H1 (cell line): ENCODE data around the gene BOLA3. TPM values are rescaled to one million over a fixed set of nuclear protein-coding genes. Genes with fewer than 3 reads are reported as not detected.

Experiments
- CTCF ChIA-PET: fragments of 300-600 bp; sonication (Branson Sonifier 250); formaldehyde crosslinking; loops from one replicate; lab custom pipeline; 2021; ENCODE audit not compliant: partially characterized antibody; lab: Charles Lee
- POLR2A ChIA-PET: fragments of 300-600 bp; sonication (Branson Sonifier 250); formaldehyde crosslinking; loops from one replicate; lab custom pipeline; 2021; ENCODE audit warnings: inconsistent platforms; ENCODE audit not compliant: partially characterized antibody; lab: Charles Lee
- DNase-seq, 2 experiments: peaks; one replicate each; pipeline versions ENCODE4 v3.0.0 to v3.0.0-alpha.2; 2010 to 2022; ENCODE audit warnings: low spot score in 2 of 2, low read depth in 1 of 2, mixed read lengths in 1 of 2
- FAIRE-seq: peaks from 2 replicates; lab custom pipeline; 2011; peaks lifted over from hg19 to GRCh38; lab: Jason Lieb, UNC
- H2AFZ ChIP-seq: 2 replicates; pipeline ENCODE4 v1.8.1; 2012; ENCODE audit warnings: low read length, inconsistent platforms
- H2AK5ac ChIP-seq: 2 replicates; pipeline ENCODE4 v1.6.1; 2013; ENCODE audit warnings: low read depth, low read length
- H2BK120ac ChIP-seq: replicated peaks from 2 replicates; pipeline ENCODE3; 2013; ENCODE audit warnings: low read depth, low read length, inconsistent platforms
- H2BK12ac ChIP-seq: 2 replicates; pipeline ENCODE4 v1.6.1; 2013; ENCODE audit warnings: low read depth, low read length
- H2BK15ac ChIP-seq: 2 replicates; pipeline ENCODE4 v1.6.1; 2013; ENCODE audit warnings: low read length
- H2BK20ac ChIP-seq: 2 replicates; pipeline ENCODE4 v1.6.1; 2013; ENCODE audit warnings: low read length
- H2BK5ac ChIP-seq: 2 replicates; pipeline ENCODE4 v1.6.1; 2013; ENCODE audit warnings: low read depth, low read length
- H3K14ac ChIP-seq: 2 replicates; pipeline ENCODE4 v1.6.1; 2013; ENCODE audit warnings: inconsistent platforms; ENCODE audit not compliant: insufficient read length
- H3K18ac ChIP-seq: 2 replicates; pipeline ENCODE4 v1.6.1; 2013; ENCODE audit warnings: low read length; ENCODE audit errors: extremely low read depth
- H3K23ac ChIP-seq: 2 replicates; pipeline ENCODE4 v1.6.1; 2013; ENCODE audit warnings: inconsistent platforms; ENCODE audit not compliant: insufficient read length
- H3K23me2 ChIP-seq: 2 replicates; pipeline ENCODE4 v1.6.1; 2013; ENCODE audit warnings: low read depth, low read length
- H3K27ac ChIP-seq: 2 replicates; pipeline ENCODE4 v1.6.1; 2011; ENCODE audit warnings: low read depth, low read length, inconsistent platforms
- H3K27me3 ChIP-seq, 4 experiments: replicated peaks in 1 of 4; 1 replicate in 1 of 4; 2 replicates in 3 of 4; pipeline versions ENCODE4 v1.6.1 to v1.8.1; 2011 to 2013; ENCODE audit warnings: low read length in 3 of 4, mild to moderate bottlenecking in 3 of 4, inconsistent platforms in 2 of 4, mixed read lengths in 2 of 4, moderate library complexity in 1 of 4; ENCODE audit not compliant: control insufficient read depth in 3 of 4, insufficient read depth in 3 of 4; ENCODE audit errors: extremely low read depth in 1 of 4
- H3K36me3 ChIP-seq, 4 experiments: 2 replicates each; pipeline versions ENCODE4 v1.6.1 to v1.8.1; 2011 to 2013; ENCODE audit warnings: mild to moderate bottlenecking in 4 of 4, low read length in 3 of 4, moderate library complexity in 2 of 4, control low read depth in 1 of 4, inconsistent platforms in 1 of 4; ENCODE audit not compliant: insufficient read depth in 4 of 4, control insufficient read depth in 2 of 4
- H3K4ac ChIP-seq: replicated peaks from 2 replicates; pipeline ENCODE3; 2013; ENCODE audit warnings: low read length, low read depth, mixed read lengths, inconsistent platforms; ENCODE audit not compliant: insufficient read length
- H3K4me1 ChIP-seq, 4 experiments: replicated peaks in 1 of 4; 1 replicate in 1 of 4; 2 replicates in 3 of 4; pipeline versions ENCODE4 v1.6.1 to v1.8.1; 2011 to 2013; ENCODE audit warnings: low read length in 3 of 4, inconsistent platforms in 2 of 4, mixed read lengths in 1 of 4; ENCODE audit not compliant: insufficient read depth in 4 of 4, control insufficient read depth in 3 of 4
- H3K4me2 ChIP-seq, 2 experiments: 2 replicates each; pipeline versions ENCODE4 v1.6.1 to v1.8.1; 2011 to 2013; ENCODE audit warnings: low read depth in 2 of 2, low read length in 2 of 2, control low read depth in 1 of 2, inconsistent platforms in 1 of 2, mild to moderate bottlenecking in 1 of 2; ENCODE audit not compliant: insufficient read depth in 1 of 2
- H3K4me3 ChIP-seq, 4 experiments: fragments of 200-600, 300-600 bp in 1 of 4; sonication (generic), shearing (Covaris generic), sonication (Bioruptor Twin) in 1 of 4; 2 replicates each; pipeline versions ENCODE4 v1.5.1 to v1.8.1; 2011 to 2016; ENCODE audit warnings: low read length in 4 of 4, low read depth in 3 of 4, control low read depth in 2 of 4, inconsistent platforms in 2 of 4, mild to moderate bottlenecking in 2 of 4, mixed read lengths in 1 of 4, moderate library complexity in 1 of 4; ENCODE audit not compliant: insufficient read depth in 2 of 4; ENCODE audit errors: extremely low read depth in 1 of 4
- H3K56ac ChIP-seq: replicated peaks from 2 replicates; pipeline ENCODE3; 2013; ENCODE audit warnings: low read depth, mild to moderate bottlenecking, mixed read lengths, low read length, inconsistent platforms; ENCODE audit not compliant: insufficient read length
- H3K79me1 ChIP-seq: 2 replicates; pipeline ENCODE4 v1.6.1; 2013; ENCODE audit warnings: low read depth, low read length, control low read depth
- H3K79me2 ChIP-seq, 2 experiments: 2 replicates each; pipeline versions ENCODE4 v1.6.1 to v1.8.1; 2012 to 2013; ENCODE audit warnings: low read length in 2 of 2, mild to moderate bottlenecking in 2 of 2, inconsistent platforms in 1 of 2; ENCODE audit not compliant: insufficient read depth in 2 of 2, control insufficient read depth in 1 of 2
- H3K9ac ChIP-seq, 4 experiments: replicated peaks in 1 of 4; 1 replicate in 1 of 4; 2 replicates in 3 of 4; pipeline versions ENCODE4 v1.6.1 to v1.8.1; 2011 to 2013; ENCODE audit warnings: low read depth in 3 of 4, low read length in 3 of 4, control low read depth in 2 of 4, mild to moderate bottlenecking in 2 of 4, moderate library complexity in 2 of 4, inconsistent platforms in 1 of 4; ENCODE audit errors: extremely low read depth in 1 of 4
- H3K9me3 ChIP-seq, 2 experiments: 2 replicates each; pipeline versions ENCODE4 v1.6.1 to v1.8.1; 2012 to 2013; ENCODE audit warnings: mild to moderate bottlenecking in 2 of 2, moderate library complexity in 2 of 2, control low read depth in 1 of 2, inconsistent platforms in 1 of 2, low read depth in 1 of 2, low read length in 1 of 2, mixed read lengths in 1 of 2; ENCODE audit not compliant: insufficient read depth in 2 of 2
- H4K20me1 ChIP-seq, 2 experiments: replicated peaks in 1 of 2; 2 replicates each; pipeline versions ENCODE3 to v1.8.1; 2011 to 2013; ENCODE audit warnings: inconsistent platforms in 2 of 2, low read length in 2 of 2, mild to moderate bottlenecking in 1 of 2; ENCODE audit not compliant: insufficient read depth in 2 of 2, control insufficient read depth in 1 of 2
- H4K5ac ChIP-seq: 2 replicates; pipeline ENCODE4 v1.6.1; 2013; ENCODE audit warnings: low read length, low read depth, mixed read lengths, inconsistent platforms; ENCODE audit not compliant: insufficient read length
- H4K8ac ChIP-seq: 2 replicates; pipeline ENCODE4 v1.8.0; 2013; ENCODE audit warnings: mild to moderate bottlenecking, moderate library complexity, low read length, inconsistent platforms; ENCODE audit not compliant: insufficient read depth; ENCODE audit errors: extremely low read depth
- H4K91ac ChIP-seq: replicated peaks from 2 replicates; pipeline ENCODE3; 2013; ENCODE audit warnings: low read length, mixed read lengths, inconsistent platforms; ENCODE audit not compliant: insufficient read length
- POU5F1 ChIP-seq: IDR thresholded peaks from 2 replicates; pipeline ENCODE4 v1.6.1; 2011; ENCODE audit warnings: low read depth, mild to moderate bottlenecking, low read length, moderate library complexity
- RAD21 ChIP-seq, 2 experiments: IDR thresholded peaks in 1 of 2; conservative IDR thresholded peaks in 1 of 2; 2 replicates each; pipeline ENCODE4 v1.6.1; 2011; ENCODE audit warnings: low read depth in 2 of 2, low read length in 2 of 2, improper control_type of control experiment in 1 of 2, inconsistent platforms in 1 of 2, mild to moderate bottlenecking in 1 of 2, moderate library complexity in 1 of 2
- TEAD4 ChIP-seq: IDR thresholded peaks from 2 replicates; pipeline ENCODE4 v1.6.1; 2012; ENCODE audit warnings: low read depth, low read length, inconsistent platforms, mixed read lengths
- WGBS, 2 experiments: shearing (Covaris generic) in 1 of 2; methylation state at CpG; one replicate each; pipeline versions ENCODE4 v1.1.6 to v1.1.7; 2013 to 2015; ENCODE audit warnings: low lambda C conversion rate in 2 of 2, mixed read lengths in 2 of 2, inconsistent platforms in 1 of 2, low coverage in 1 of 2, missing lambda C conversion rate in 1 of 2; ENCODE audit not compliant: insufficient replicate concordance in 2 of 2, insufficient coverage in 1 of 2, insufficient read length in 1 of 2; ENCODE audit errors: extremely low coverage in 1 of 2, missing lambda C conversion rate in 1 of 2; 5-methylcytosine and 5-hydroxymethylcytosine counted together
- polyA plus RNA-seq, 7 experiments: library from polyadenylated mRNA; depleted of rRNA in 3 of 7; stranded (reverse) in 5 of 7; unstranded in 2 of 7; fragments of >200 nt in 5 of 7; fragments of 200-250 nt in 2 of 7; gene quantifications; 1 replicate in 5 of 7; 2 replicates in 1 of 7; 4 replicates in 1 of 7; pipeline versions ENCODE4 v1.2.1 to v1.2.3, GENCODE V29; 2011 to 2013; ENCODE audit warnings: missing spikeins in 2 of 7, mixed read lengths in 2 of 7
- total RNA-seq: library from RNA; stranded (reverse); fragmentation: NEBNext Ultra II Directional; extraction: Animal tissue kit (Norgen Biotek cat#: 25700); gene quantifications from 2 replicates; pipeline ENCODE4 v1.2.1, GENCODE V29; 2021
- TF ChIP-seq, protein P1 (sequence below), 3 experiments: IDR thresholded peaks; 1 replicate in 2 of 3; 2 replicates in 1 of 3; pipeline versions ENCODE4 v1.5.1 to v1.6.1; 2011; ENCODE audit warnings: low read length in 3 of 3, mild to moderate bottlenecking in 3 of 3, inconsistent platforms in 2 of 3, low read depth in 1 of 3, moderate library complexity in 1 of 3; ENCODE audit not compliant: insufficient read depth in 1 of 3; ENCODE audit errors: control extremely low read depth in 1 of 3

The BOLA3 gene
- total and polyA plus RNA-seq, 2 of the 8 experiments (the other 6 are each of a cell fraction or from before 2014, with no cell fraction given): 46.1 to 67.3 TPM

DNA sequence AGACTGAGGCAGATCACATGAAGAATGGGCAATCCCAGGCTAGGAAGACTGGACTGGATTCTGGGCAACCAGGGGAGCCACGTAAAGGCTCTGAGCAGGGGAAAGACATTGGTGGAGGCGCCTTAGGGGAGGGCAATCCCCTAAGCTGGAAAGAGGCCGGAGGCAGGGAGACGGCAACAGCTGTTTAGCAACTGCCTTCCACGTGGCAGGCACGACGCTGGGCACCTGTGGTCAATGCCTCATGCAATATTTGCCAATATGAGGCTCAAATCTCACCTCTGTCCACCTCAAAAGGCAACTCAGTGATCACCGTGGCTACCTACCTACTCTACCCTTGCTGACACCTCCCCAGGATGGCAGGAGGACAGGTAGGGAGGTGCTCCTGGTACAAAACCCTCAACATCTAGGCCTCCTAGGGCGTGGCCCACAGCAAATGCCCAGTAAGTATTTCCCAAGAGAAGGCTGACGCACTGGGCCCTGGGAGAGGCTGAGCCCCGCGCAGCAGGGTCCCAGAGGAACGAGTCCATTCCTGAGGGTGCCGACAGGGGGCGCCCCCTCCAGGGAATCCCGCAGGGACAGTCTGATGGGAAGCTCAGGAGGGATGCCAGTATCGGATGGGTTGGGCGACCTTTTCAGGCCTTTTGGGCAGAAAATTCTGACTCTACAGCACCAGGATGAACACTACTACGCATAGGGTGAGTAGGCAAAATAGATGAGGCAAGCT, 8.9 kb downstream of the BOLA3 start:
- Histone ChIP-seq H2AFZ (no peak overlapping the region), H3K27me3 (no peaks in the 10 kb centered on the region), H2BK15ac (no peak overlapping the region), H4K91ac (no peak overlapping the region), H3K27ac (no peak overlapping the region), H2BK120ac (no peak overlapping the region), H3K9me3 (no peaks in the 10 kb centered on the region), H4K5ac (no peak overlapping the region), H3K4me3 (no peak overlapping the region), H2BK20ac (no peak overlapping the region), H4K8ac (no peak overlapping the region)
- DNase-seq: peak in 1 of 2 experiments; percentile 89
- CTCF ChIA-PET: interaction anchor here (0.6 to 3.4 kb wide), 38 partner anchors 8 to 312 kb away, joined by 3 to 38 read pairs (median 4); no protein-coding TSS in a partner anchor
- POLR2A ChIA-PET: interaction anchor here (0.7 to 3.1 kb wide), 12 partner anchors 9 to 123 kb away, joined by 3 to 21 read pairs (median 4); partner anchors contain the start of genes BOLA3 and MTHFD2
- peak; percentile 43 to 58; a peak in 3 of 4 replicates for TF ChIP-seq RAD21 (IDR thresholded peaks at IDR 0.05 in 1 of 2, conservative IDR thresholded peaks at IDR 0.05 in 1 of 2; ENCODE audit: low read depth in 2 of 2, low read length in 2 of 2)
- 0 out of 2 replicates have a peak, but pooled peaks have one; percentile 30 for TF ChIP-seq TEAD4
- TF ChIP-seq, protein P1, sequence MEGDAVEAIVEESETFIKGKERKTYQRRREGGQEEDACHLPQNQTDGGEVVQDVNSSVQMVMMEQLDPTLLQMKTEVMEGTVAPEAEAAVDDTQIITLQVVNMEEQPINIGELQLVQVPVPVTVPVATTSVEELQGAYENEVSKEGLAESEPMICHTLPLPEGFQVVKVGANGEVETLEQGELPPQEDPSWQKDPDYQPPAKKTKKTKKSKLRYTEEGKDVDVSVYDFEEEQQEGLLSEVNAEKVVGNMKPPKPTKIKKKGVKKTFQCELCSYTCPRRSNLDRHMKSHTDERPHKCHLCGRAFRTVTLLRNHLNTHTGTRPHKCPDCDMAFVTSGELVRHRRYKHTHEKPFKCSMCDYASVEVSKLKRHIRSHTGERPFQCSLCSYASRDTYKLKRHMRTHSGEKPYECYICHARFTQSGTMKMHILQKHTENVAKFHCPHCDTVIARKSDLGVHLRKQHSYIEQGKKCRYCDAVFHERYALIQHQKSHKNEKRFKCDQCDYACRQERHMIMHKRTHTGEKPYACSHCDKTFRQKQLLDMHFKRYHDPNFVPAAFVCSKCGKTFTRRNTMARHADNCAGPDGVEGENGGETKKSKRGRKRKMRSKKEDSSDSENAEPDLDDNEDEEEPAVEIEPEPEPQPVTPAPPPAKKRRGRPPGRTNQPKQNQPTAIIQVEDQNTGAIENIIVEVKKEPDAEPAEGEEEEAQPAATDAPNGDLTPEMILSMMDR (IDR thresholded peaks at IDR 0.05; ENCODE audit: control extremely low read depth in 1 of 3, insufficient read depth in 1 of 3, low read depth in 1 of 3, low read length in 3 of 3): peak; percentile 68 to 73 (median 73)
- no peak for TF ChIP-seq POU5F1
- TF ChIP-seq, all 59 proteins: peak for 3
- Histone ChIP-seq H3K18ac (no peak overlapping the region), H3K23ac (no peak overlapping the region), H3K23me2 (no peaks in the 10 kb centered on the region), H3K9ac (no peak overlapping the region), H3K79me1 (peaks cover 2% of the 10 kb centered on the region; the same call in 1 of the 2 replicates), H3K56ac (no peak overlapping the region), H3K79me2 (no peaks in the 10 kb centered on the region), H2BK12ac (0 out of 2 replicates have a peak overlapping the region, but pooled peaks have one; percentile 39), H3K4me1 (no peaks in the 10 kb centered on the region; a peak in 1 of 7 replicates), H2AK5ac (no peak overlapping the region; the same call in 1 of the 2 replicates), H3K4ac (no peak overlapping the region), H4K20me1 (peaks cover 5 to 8% of the 10 kb centered on the region in 2 experiments), H3K14ac (no peak overlapping the region), H3K36me3 (peaks cover 0 to 21% (median 5%) of the 10 kb centered on the region in 4 experiments; a peak in 4 of 8 replicates), H3K4me2 (no peak overlapping the region), H2BK5ac (0 out of 2 replicates have a peak overlapping the region, but pooled peaks have one; percentile 60)
- no peak for FAIRE-seq
- 80% methylated on average over 19 of the region's 19 CpGs; no CpG with 5 or more reads in 1 of the 2 experiments for WGBS, 2 experiments
